Peyer's patch (tissue), 4 donors: ENCODE data around the gene NBR1. TPM values are rescaled to one million over a fixed set of nuclear protein-coding genes. Genes with fewer than 3 reads are reported as not detected.
"Not testable (repeated sequence)": the region's sequence is repeated elsewhere in the genome, so short reads cannot be mapped to it uniquely, and the experiment has no call there.

Experiments used
- DNase-seq, 3 donors: peaks; one replicate each; pipeline ENCODE4 v3.0.0-alpha.2; 2017 to 2019
- H3K27ac ChIP-seq, 4 donors: fragments of 200-600 bp; sonication (generic); one replicate each; pipeline ENCODE4 v1.5.1; 2016 to 2019
- H3K27me3 ChIP-seq, 2 donors: fragments of 200-600 bp; sonication (generic); one replicate each; pipeline ENCODE4 v1.5.1; 2019
- H3K36me3 ChIP-seq, 3 donors: fragments of 200-600 bp; sonication (generic); one replicate each; pipeline ENCODE4 v1.5.1; 2016 to 2019
- H3K4me1 ChIP-seq, 4 donors: fragments of 200-600 bp; sonication (generic); one replicate each; pipeline ENCODE4 v1.5.1; 2016 to 2019
- H3K4me3 ChIP-seq, 4 donors: fragments of 200-600 bp; sonication (generic); 1 replicate in 3 of 4; 2 replicates in 1 of 4; pipeline ENCODE4 v1.5.1; 2016 to 2019; ENCODE audit warnings: mild to moderate bottlenecking in 1 of 4
- H3K9me3 ChIP-seq, 4 donors: fragments of 200-600 bp; sonication (generic); one replicate each; pipeline ENCODE4 v1.5.1; 2016 to 2019; ENCODE audit warnings: mild to moderate bottlenecking in 1 of 4
- POLR2A ChIP-seq, 2 donors: fragments of 450-650 bp; IDR thresholded peaks; one replicate each; pipeline ENCODE4 v1.5.1; 2017; ENCODE audit warnings: antibody characterized with exemption in 2 of 2, mild to moderate bottlenecking in 2 of 2, moderate library complexity in 2 of 2
- total RNA-seq, 4 donors: library from RNA; depleted of rRNA; stranded (reverse); fragments of >200 nt; gene quantifications; one replicate each; pipeline ENCODE4 v1.1.0, GENCODE V29; 2016
- TF ChIP-seq, protein P1 (sequence below), 6 experiments: fragments of 450-650 bp in 4 of 6; fragments of 200-600 bp in 2 of 6; sonication (generic) in 1 of 6; IDR thresholded peaks; one replicate each; pipeline ENCODE4 v1.5.1; 2017 to 2019; ENCODE audit warnings: antibody characterized with exemption in 6 of 6, mild to moderate bottlenecking in 3 of 6, moderate library complexity in 1 of 6

Gene NBR1
- total RNA-seq, 4 donors from 2014 or later: 102 to 139 (median 127) TPM

DNA sequence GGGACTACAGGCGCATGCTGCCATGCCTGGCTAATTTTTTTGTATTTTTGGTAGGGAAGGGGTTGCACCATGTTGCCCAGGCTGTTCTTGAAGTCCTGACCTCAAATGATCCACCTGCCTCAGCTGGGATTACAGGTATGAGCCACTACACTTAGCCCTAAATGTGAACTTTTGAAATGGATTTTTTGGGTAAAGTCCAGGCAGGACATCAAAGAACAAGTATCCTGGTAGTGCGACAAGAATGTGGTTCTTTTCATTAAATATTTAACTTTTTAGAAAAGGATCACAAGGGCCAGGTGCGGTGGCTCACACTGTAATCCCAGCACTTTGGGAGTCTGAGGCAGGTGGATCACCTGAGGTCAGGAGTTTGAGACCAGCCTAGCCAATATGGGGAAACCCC is 15.3 kb upstream of the NBR1 start:
- Histone ChIP-seq H3K36me3 (peaks cover 0 to 5% (median 0%) of the 10 kb centered on the region in 3 donors), H3K4me1 (no peaks in the 10 kb centered on the region), H3K4me3 (no peak overlapping the region), H3K9me3 (no peaks in the 10 kb centered on the region), H3K27ac (no peak overlapping the region), H3K27me3 (no peaks in the 10 kb centered on the region)
- TF ChIP-seq, protein P1, sequence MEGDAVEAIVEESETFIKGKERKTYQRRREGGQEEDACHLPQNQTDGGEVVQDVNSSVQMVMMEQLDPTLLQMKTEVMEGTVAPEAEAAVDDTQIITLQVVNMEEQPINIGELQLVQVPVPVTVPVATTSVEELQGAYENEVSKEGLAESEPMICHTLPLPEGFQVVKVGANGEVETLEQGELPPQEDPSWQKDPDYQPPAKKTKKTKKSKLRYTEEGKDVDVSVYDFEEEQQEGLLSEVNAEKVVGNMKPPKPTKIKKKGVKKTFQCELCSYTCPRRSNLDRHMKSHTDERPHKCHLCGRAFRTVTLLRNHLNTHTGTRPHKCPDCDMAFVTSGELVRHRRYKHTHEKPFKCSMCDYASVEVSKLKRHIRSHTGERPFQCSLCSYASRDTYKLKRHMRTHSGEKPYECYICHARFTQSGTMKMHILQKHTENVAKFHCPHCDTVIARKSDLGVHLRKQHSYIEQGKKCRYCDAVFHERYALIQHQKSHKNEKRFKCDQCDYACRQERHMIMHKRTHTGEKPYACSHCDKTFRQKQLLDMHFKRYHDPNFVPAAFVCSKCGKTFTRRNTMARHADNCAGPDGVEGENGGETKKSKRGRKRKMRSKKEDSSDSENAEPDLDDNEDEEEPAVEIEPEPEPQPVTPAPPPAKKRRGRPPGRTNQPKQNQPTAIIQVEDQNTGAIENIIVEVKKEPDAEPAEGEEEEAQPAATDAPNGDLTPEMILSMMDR (IDR thresholded peaks at IDR 0.05): no peak
- no peak for TF ChIP-seq POLR2A (IDR thresholded peaks at IDR 0.05)
- no peak for DNase-seq

DNA sequence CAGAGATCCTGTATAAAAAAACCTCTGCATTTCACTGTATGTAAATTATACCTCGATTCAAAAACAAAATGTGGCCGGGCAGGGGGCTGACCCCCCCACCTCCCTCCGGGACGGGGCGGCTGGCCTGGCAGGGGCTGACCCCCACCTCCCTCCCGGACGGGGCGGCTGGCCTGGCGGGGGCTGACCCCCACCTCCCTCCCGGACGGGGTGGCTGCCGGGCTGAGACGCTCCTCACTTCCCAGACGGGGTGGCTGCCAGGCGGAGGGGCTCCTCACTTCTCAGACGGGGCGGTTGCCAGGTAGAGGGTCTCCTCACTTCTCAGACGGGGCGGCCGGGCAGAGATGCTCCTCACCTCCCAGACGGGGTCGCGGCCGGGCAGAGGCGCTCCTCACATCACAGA is 11.8 kb upstream of the NBR1 start:
- H3K4me3 ChIP-seq, DNase-seq, H3K27ac ChIP-seq, H3K4me1 ChIP-seq, H3K9me3 ChIP-seq, H3K27me3 ChIP-seq: not testable (repeated sequence)
- peaks cover 0 to 11% (median 0%) of the 10 kb centered on the region in 3 donors for H3K36me3 ChIP-seq

DNA sequence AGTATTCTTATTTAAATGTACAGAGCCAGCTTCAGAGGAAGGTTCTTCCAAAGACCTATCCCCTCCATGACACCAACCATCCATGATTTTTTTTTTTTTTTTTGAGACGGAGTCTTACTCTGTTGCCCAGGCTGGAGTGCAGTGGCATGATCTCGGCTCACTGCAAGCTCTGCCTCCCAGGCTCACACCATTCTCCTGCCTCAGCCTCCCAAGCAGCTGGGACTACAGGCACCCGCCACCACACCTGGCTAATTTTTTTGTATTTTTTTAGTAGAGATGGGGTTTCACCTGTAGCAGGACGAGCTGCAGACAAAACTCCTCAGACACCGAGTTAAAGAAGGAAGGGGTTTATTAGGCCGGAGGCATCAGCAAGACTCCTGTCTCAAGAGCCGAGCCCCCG is 11.1 kb upstream of the NBR1 start:
- not testable (repeated sequence) for H3K4me3 ChIP-seq, DNase-seq, H3K27ac ChIP-seq, H3K27me3 ChIP-seq, H3K9me3 ChIP-seq, H3K4me1 ChIP-seq
- peaks cover 0 to 14% (median 0%) of the 10 kb centered on the region in 3 donors for H3K36me3 ChIP-seq

DNA sequence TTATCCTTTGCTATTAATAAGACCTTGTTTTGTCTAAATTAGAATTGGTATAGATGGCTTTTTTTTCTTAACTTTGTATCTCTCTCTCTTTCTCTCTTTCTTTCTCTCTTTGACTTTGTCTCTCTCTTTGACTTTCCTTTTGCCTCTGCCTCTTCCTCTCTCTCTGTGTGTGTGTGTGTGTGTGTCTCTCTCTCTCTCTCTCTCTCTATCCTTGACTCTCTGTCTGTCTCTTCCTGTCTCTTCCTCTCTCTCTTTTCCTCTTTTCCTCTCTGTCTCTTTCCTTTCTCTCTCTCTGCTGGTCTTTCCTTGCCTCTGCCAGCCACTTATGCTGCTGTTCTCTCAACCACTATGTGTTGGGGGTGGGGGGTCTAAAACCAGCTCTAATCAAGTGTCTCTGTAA is 5.0 kb upstream of the NBR1 start:
- H3K4me1 ChIP-seq: peaks cover 0 to 19% (median 3%) of the 10 kb centered on the region in 4 donors
- H3K4me3 ChIP-seq, DNase-seq, H3K36me3 ChIP-seq, H3K9me3 ChIP-seq, H3K27ac ChIP-seq, H3K27me3 ChIP-seq: not testable (repeated sequence)

DNA sequence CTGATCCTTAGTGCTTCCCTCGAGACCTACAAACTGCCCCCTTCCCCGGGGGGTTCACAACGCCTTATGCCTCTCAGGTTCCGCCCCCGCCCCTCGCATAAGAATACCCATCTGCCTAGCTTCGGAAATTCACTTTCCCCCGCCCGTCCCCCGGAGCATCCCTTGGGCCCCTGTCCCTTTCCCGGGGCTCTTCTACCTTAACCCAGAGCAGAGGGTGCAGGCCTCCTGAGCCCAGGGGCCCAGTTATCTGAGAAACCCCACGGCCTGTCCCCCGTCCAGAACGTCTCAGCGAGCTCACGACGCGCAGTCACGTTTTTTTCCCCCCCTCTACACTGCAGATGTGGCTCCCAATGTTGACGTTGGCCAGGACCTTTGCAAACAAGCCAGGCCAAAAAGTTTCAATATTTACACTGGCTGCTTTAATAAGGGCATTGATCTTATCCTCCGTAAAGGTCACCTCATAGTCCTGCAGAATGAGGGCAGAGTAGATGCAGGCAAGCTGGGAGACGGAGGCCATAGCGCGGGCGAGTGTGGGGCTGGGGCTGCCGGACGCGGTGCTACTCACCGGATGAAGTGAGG is 1.4 kb upstream of the NBR1 start:
- H3K9me3 ChIP-seq: no peaks in the 10 kb centered on the region
- peak overlapping the region; percentile 48 to 84 (median 60) for H3K4me3 ChIP-seq
- H3K36me3 ChIP-seq: no peaks in the 10 kb centered on the region
- H3K4me1 ChIP-seq: peaks cover 0 to 43% (median 3%) of the 10 kb centered on the region in 4 donors
- TF ChIP-seq, protein P1 (IDR thresholded peaks at IDR 0.05): no peak
- no peak for TF ChIP-seq POLR2A (IDR thresholded peaks at IDR 0.05)
- peak; percentile 25 to 55 (median 50) for DNase-seq
- peak overlapping the region; percentile 79 to 98 (median 98) for H3K27ac ChIP-seq
- H3K27me3 ChIP-seq: no peaks in the 10 kb centered on the region

DNA sequence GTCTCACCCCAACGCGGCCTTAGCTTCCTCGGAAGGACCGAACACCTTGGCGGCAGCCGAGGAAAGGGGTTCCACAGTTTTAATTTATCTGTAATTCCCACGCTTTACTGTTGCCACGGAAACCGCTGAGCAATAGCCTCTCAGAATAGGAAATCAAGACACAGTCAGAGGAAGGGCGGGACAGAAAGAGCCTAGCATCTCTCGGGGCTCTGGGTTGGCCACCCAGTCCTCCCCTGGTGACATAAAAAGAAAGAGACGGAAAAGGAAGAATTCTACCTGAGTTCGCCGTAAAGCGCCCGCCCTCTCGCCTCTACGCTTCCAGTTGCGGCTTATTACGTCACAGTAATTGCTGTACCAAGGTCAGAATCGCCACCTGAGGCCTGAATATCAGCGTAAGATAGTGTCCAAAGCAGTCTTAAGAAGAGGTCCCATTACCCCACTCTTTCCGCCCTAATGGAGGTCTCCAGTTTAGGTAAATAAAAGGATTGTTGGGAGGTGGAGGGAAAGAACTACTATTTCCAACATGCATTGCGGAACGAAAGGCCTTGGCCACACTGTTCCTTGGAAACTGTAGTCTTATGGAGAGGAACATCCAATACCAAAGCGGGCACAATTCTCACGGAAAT is 761 bp upstream of the NBR1 start:
- peak overlapping the region; percentile 48 to 84 (median 60) for H3K4me3 ChIP-seq
- no peaks in the 10 kb centered on the region for H3K36me3 ChIP-seq
- no peaks in the 10 kb centered on the region for H3K27me3 ChIP-seq
- peak; percentile 66 to 77 for TF ChIP-seq POLR2A (IDR thresholded peaks at IDR 0.05)
- TF ChIP-seq, protein P1 (IDR thresholded peaks at IDR 0.05): no peak
- H3K27ac ChIP-seq: peak overlapping the region; percentile 79 to 98 (median 98)
- no peaks in the 10 kb centered on the region for H3K9me3 ChIP-seq
- peaks cover 0 to 48% (median 3%) of the 10 kb centered on the region in 4 donors for H3K4me1 ChIP-seq
- peak; percentile 89 to 97 (median 91) for DNase-seq

DNA sequence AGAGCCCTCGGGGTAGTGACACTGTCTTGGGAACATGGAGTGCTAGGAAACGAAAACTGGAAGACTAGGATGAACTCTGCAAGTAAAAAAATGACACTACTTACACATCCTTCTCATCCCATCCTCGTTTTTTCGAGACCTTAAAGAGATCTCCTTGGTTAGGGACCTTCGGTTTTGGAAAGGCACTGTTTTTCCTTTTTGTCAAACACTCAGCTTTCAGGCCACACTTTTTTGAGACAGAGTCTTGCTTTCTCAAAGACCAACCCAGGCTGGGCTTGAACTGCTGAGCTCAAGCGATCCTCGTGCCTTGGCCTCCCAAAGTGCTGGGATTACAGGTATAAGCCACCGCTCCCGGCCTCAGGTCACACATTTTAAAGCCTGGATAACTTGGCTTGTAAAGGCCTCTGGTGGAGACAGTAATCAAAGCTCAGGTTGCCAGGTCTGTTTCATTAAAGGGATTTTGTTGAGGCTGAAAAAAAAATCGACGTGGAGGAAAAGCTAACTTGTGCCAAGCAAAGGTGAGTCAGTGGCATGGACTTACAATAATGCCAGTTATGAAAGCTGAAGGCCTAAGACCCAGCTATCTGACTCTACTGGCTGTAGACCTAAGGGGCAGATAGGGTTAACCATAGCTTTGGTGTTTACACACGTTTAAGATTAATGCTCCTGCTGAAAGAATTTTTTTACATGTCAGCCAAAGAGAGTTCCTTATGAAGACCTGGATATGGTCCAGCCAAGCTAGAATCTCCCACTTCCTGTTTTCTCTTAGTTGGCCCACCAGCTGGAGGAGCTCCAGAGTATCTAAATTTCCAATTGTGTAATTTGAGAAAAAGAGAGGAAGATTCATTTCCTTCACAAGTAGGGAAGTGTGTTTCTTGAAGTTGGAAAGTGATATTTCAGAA is 823 bp downstream of the NBR1 start:
- peak in 1 of 3 donors; percentile 61 for DNase-seq
- peaks cover 0 to 2% (median 0%) of the 10 kb centered on the region in 3 donors for H3K36me3 ChIP-seq
- H3K4me1 ChIP-seq: peaks cover 0 to 63% (median 5%) of the 10 kb centered on the region in 4 donors
- H3K4me3 ChIP-seq: peak overlapping the region; percentile 48 to 84 (median 60)
- H3K9me3 ChIP-seq: no peaks in the 10 kb centered on the region
- no peaks in the 10 kb centered on the region for H3K27me3 ChIP-seq
- no peak for TF ChIP-seq POLR2A (IDR thresholded peaks at IDR 0.05)
- TF ChIP-seq, protein P1 (IDR thresholded peaks at IDR 0.05): peak in 3 of 6 experiments; percentile 27 to 46 (median 33)
- H3K27ac ChIP-seq: peak overlapping the region; percentile 79 to 98 (median 98)
